Fibroblast of lung (primary cell): ENCODE data around the gene DNAJC11. TPM values are rescaled to one million over a fixed set of nuclear protein-coding genes. Genes with fewer than 3 reads are reported as not detected.

ENCODE experiments used
- DNase-seq, 2 donors: peaks; one replicate each; pipeline versions ENCODE4 v3.0.0 to v3.0.0-alpha.2; 2010; ENCODE audit warnings: low read depth in 2 of 2
- H2AFZ ChIP-seq: 2 replicates; pipeline ENCODE4 v1.5.1; 2012; ENCODE audit warnings: low read length, control low read depth, inconsistent platforms
- H3K27ac ChIP-seq: 2 replicates; pipeline ENCODE4 v1.5.1; 2011; ENCODE audit warnings: low read length, control low read depth; ENCODE audit not compliant: insufficient read depth
- H3K27me3 ChIP-seq: 2 replicates; pipeline ENCODE4 v1.5.1; 2011; ENCODE audit warnings: mild to moderate bottlenecking, low read length; ENCODE audit not compliant: control insufficient read depth, insufficient read depth
- H3K36me3 ChIP-seq: 2 replicates; pipeline ENCODE4 v1.5.1; 2011; ENCODE audit warnings: low read length; ENCODE audit not compliant: control insufficient read depth, insufficient read depth
- H3K4me1 ChIP-seq: 2 replicates; pipeline ENCODE4 v1.5.1; 2011; ENCODE audit warnings: low read length; ENCODE audit not compliant: control insufficient read depth, insufficient read depth; ENCODE audit errors: extremely low read depth
- H3K4me2 ChIP-seq: 2 replicates; pipeline ENCODE4 v1.5.1; 2011; ENCODE audit warnings: low read length, control low read depth; ENCODE audit not compliant: insufficient read depth; ENCODE audit errors: extremely low read depth
- H3K4me3 ChIP-seq, 4 experiments: fragments of 200-600 bp in 1 of 4; sonication (generic) in 1 of 4; replicated peaks in 1 of 4; 2 replicates each; pipeline ENCODE4 v1.5.1; 2011 to 2016; ENCODE audit warnings: low read length in 4 of 4, low read depth in 3 of 4, mild to moderate bottlenecking in 3 of 4, control low read depth in 2 of 4, inconsistent platforms in 1 of 4, mixed read lengths in 1 of 4; ENCODE audit not compliant: insufficient read depth in 1 of 4; ENCODE audit errors: control extremely low read depth in 1 of 4
- H3K79me2 ChIP-seq: 2 replicates; pipeline ENCODE4 v1.5.1; 2012; ENCODE audit warnings: mild to moderate bottlenecking, low read length, inconsistent platforms; ENCODE audit not compliant: control insufficient read depth, insufficient read depth
- H3K9ac ChIP-seq: 2 replicates; pipeline ENCODE4 v1.5.1; 2011; ENCODE audit warnings: mild to moderate bottlenecking, low read length, control low read depth; ENCODE audit not compliant: insufficient read depth
- H3K9me3 ChIP-seq: 2 replicates; pipeline ENCODE4 v1.5.1; 2012; ENCODE audit warnings: low read depth, low read length; ENCODE audit not compliant: control insufficient read depth, insufficient read depth
- H4K20me1 ChIP-seq: 2 replicates; pipeline ENCODE4 v1.5.1; 2011; ENCODE audit warnings: low read length; ENCODE audit not compliant: control insufficient read depth, insufficient read depth; ENCODE audit errors: extremely low read depth
- EZH2 ChIP-seq: IDR thresholded peaks from 2 replicates; pipeline ENCODE4 v1.5.1; 2012; ENCODE audit warnings: low read length, control low read depth, mild to moderate bottlenecking; ENCODE audit errors: missing control alignments
- polyA plus RNA-seq, 2 donors: library from polyadenylated mRNA; depleted of rRNA in 1 of 2; stranded (reverse) in 1 of 2; unstranded in 1 of 2; fragments of >200 nt; gene quantifications; 2 replicates each; pipeline ENCODE4 v1.2.1, GENCODE V29; 2011 to 2012; ENCODE audit warnings: missing spikeins in 1 of 2
- total RNA-seq: library from RNA; depleted of rRNA; stranded (reverse); fragments of >200 nt; gene quantifications from 2 replicates; pipeline ENCODE4 v1.2.1, GENCODE V29; 2014
- TF ChIP-seq, protein P1 (sequence below), 2 donors: IDR thresholded peaks in 1 of 2; conservative IDR thresholded peaks in 1 of 2; 1 replicate in 1 of 2; 2 replicates in 1 of 2; pipeline ENCODE4 v1.5.1; 2011 to 2012; ENCODE audit warnings: low read length in 2 of 2, control low read depth in 1 of 2, inconsistent platforms in 1 of 2, low read depth in 1 of 2, mild to moderate bottlenecking in 1 of 2

The DNAJC11 gene
- total and polyA plus RNA-seq, 2 donors (not counting 1 experiment from before 2014, with no cell fraction given), result 31.8 to 35.2 TPM

DNA sequence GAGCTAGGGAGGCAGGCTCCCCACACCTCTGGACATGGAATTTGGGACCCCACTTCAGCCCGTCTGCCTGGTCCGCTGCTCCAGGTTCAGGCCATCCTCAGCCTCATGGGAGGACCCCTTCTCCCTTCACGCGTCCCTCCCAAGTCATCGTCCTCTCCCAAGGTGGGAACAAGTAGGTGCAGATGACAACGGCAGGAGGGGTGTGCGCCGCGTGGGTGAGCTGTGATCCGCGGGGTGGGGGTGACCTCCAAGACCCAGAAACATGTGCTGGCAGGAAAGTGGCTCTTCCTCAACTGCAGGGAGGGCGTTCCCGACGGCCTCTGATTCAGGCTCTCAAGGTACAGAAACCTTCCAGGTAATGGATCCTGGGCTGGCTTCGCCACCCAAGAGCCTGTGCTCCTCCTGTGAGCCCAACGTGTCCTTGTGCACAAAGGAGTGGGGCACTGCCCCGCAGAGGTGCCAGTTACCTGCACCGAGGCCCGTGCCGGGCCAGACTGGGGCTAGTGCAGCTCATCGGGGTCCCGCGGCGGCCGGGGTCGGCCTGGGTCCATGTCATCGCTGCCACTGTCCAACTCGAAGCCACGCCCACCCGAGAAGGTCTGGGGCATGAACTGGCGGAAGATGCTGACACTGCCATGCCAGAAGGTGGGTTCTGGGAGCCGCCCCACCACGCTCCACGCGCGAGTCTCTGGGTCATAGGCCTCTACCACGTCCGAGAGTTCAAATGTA, 108.6 kb downstream of the DNAJC11 start:
- no peaks in the 10 kb centered on the region for H4K20me1 ChIP-seq
- peaks cover 39% of the 10 kb centered on the region for H3K79me2 ChIP-seq
- H3K9me3 ChIP-seq, result no peaks in the 10 kb centered on the region
- no peak overlapping the region for H3K4me3 ChIP-seq
- H2AFZ ChIP-seq, result no peak overlapping the region
- H3K36me3 ChIP-seq, result peaks cover 36% of the 10 kb centered on the region
- H3K4me1 ChIP-seq, result no peaks in the 10 kb centered on the region
- H3K27ac ChIP-seq, result no peak overlapping the region
- TF ChIP-seq, protein P1, sequence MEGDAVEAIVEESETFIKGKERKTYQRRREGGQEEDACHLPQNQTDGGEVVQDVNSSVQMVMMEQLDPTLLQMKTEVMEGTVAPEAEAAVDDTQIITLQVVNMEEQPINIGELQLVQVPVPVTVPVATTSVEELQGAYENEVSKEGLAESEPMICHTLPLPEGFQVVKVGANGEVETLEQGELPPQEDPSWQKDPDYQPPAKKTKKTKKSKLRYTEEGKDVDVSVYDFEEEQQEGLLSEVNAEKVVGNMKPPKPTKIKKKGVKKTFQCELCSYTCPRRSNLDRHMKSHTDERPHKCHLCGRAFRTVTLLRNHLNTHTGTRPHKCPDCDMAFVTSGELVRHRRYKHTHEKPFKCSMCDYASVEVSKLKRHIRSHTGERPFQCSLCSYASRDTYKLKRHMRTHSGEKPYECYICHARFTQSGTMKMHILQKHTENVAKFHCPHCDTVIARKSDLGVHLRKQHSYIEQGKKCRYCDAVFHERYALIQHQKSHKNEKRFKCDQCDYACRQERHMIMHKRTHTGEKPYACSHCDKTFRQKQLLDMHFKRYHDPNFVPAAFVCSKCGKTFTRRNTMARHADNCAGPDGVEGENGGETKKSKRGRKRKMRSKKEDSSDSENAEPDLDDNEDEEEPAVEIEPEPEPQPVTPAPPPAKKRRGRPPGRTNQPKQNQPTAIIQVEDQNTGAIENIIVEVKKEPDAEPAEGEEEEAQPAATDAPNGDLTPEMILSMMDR (conservative IDR thresholded peaks at IDR 0.05 in 1 of 2, IDR thresholded peaks at IDR 0.05 in 1 of 2; ENCODE audit: low read depth in 1 of 2, low read length in 2 of 2), result no peak
- no peak for TF ChIP-seq EZH2
- H3K4me2 ChIP-seq, result no peak overlapping the region
- H3K9ac ChIP-seq, result no peak overlapping the region
- no peaks in the 10 kb centered on the region for H3K27me3 ChIP-seq
- no peak for DNase-seq

DNA sequence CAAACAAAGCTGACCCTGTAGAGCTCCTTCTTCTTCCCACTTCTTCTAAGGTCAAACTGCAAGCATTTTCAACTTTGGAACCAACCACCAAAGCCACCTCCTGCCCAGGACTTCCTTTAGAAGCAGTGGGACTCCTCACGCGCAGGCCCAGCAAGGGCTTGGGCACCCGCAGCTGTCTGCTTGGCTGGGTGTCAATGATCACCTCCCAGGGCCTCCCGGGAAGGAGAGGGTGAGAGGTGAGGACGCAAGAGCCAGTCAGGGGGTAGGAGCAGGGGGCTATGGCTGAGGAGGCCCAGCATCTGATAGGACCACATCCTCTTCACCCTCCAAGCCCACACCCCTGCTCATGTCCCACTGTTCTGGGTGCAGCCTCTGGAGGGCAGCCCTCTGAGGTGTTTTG, 109.2 kb downstream of the DNAJC11 start:
- H3K36me3 ChIP-seq, result peaks cover 34% of the 10 kb centered on the region
- H4K20me1 ChIP-seq, result no peaks in the 10 kb centered on the region

DNA sequence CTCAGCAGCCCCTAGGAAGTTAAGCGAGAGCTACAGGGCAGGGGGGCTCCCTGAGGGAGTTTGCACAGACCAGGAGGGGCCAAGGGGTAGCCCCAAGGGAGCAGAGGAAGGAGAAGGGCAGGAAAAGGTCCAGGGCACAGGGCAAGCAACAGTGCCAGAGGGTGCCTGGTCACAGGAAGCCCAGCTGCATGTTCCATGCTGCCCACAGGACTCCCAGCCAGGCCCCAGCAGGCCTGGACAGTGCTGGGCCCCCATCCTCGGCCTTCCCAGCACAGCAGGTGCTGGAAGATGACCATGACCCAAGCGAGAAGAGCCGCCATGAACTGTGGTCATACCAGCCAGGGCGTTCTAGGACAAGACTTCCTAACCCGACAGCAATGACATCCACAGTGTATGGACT, 110.0 kb downstream of the DNAJC11 start:
- H4K20me1 ChIP-seq, result no peaks in the 10 kb centered on the region

More for the DNA sequence above, 109.2 kb downstream of the DNAJC11 start:
- TF ChIP-seq, protein P1 (conservative IDR thresholded peaks at IDR 0.05 in 1 of 2, IDR thresholded peaks at IDR 0.05 in 1 of 2; ENCODE audit: low read depth in 1 of 2, low read length in 2 of 2), result no peak
- TF ChIP-seq EZH2, result no peak
- Histone ChIP-seq H3K4me2 (no peak overlapping the region), H3K4me1 (no peaks in the 10 kb centered on the region), H2AFZ (no peak overlapping the region), H3K9ac (no peak overlapping the region), H3K4me3 (no peak overlapping the region), H3K9me3 (no peaks in the 10 kb centered on the region), H3K79me2 (peaks cover 33% of the 10 kb centered on the region), H3K27ac (no peak overlapping the region), H3K27me3 (no peaks in the 10 kb centered on the region)
- no peak for DNase-seq

More for the DNA sequence above, 110.0 kb downstream of the DNAJC11 start:
- peaks cover 26% of the 10 kb centered on the region for H3K79me2 ChIP-seq
- no peaks in the 10 kb centered on the region for H3K4me1 ChIP-seq
- no peak overlapping the region for H3K9ac ChIP-seq
- H3K27me3 ChIP-seq, result no peaks in the 10 kb centered on the region
- no peak for TF ChIP-seq EZH2
- TF ChIP-seq, protein P1 (conservative IDR thresholded peaks at IDR 0.05 in 1 of 2, IDR thresholded peaks at IDR 0.05 in 1 of 2; ENCODE audit: low read depth in 1 of 2, low read length in 2 of 2), result no peak
- no peak for DNase-seq
- no peak overlapping the region for H2AFZ ChIP-seq
- no peaks in the 10 kb centered on the region for H3K9me3 ChIP-seq
- peaks cover 32% of the 10 kb centered on the region for H3K36me3 ChIP-seq
- H3K27ac ChIP-seq, result no peak overlapping the region
- H3K4me3 ChIP-seq, result no peak overlapping the region
- no peak overlapping the region for H3K4me2 ChIP-seq
